ENCODE measurements around the gene TNRC6B.
"Not testable (repeated sequence)": the region's sequence is repeated elsewhere in the genome, so short reads cannot be mapped to it uniquely, and the experiment has no call there.

Gene TNRC6B

DNA sequence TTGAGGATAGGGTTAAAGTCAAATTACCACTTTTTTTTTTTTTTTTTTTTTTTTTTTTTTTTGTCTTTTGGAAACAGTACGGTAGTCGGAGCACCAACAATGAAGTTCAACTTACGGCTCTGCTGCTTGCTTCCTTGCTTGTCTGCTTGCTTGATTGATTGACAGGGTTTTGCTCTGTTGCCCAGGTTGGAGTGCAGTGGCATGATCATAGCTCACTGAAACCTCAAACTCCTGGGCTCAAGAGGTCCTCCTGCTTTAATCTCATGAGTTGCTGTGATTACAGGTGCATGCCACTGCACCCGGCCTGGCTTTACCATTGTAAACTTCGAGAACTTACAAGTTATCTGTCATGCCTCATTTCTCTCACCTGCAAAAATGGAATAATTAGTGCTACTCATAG is 198.4 kb downstream of the TNRC6B start:
- no peak for DNase-seq

GRCh38 chr22:40377931-40378330 is 200.2 kb downstream of the TNRC6B start:
- DNase-seq = no peak

DNA sequence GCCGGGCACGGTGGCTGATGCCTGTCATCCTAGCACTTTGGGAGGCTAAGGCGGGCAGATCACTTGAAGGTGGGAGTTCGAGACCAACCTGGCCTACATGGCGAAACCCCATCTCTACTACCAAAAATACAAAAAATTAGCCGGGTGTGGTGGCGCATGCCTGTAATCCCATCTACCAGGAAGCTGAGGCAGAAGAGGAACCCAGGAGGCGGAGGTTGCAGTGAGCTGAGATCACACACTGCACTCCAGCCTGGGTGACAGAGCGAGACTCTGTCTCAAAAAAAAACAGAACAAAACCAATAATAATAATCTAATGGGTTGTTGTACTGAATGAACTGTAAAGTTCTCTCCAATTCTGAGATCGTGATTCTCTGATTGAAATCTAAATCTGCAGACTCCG is 200.7 kb downstream of the TNRC6B start:
- not testable (repeated sequence) for DNase-seq

DNA sequence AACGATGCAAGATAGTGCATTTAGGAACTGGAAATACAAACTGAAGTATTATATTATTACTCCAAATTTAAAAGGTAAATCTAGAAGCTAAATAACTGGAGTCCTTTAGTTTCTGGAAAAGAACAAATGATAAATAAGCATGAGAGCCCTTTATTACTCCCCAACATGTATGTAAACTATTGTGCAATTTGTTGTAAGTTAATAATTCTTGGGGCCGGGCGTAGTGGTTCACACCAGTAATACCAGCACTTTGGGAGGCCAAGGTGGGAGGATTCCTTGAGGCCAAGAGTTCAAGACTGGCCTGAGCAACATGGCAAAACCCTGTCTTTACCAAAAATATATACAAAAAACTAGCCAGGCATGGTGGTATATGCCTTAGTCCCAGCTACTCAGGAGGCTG is 203.7 kb downstream of the TNRC6B start:
- DNase-seq = no peak

DNA sequence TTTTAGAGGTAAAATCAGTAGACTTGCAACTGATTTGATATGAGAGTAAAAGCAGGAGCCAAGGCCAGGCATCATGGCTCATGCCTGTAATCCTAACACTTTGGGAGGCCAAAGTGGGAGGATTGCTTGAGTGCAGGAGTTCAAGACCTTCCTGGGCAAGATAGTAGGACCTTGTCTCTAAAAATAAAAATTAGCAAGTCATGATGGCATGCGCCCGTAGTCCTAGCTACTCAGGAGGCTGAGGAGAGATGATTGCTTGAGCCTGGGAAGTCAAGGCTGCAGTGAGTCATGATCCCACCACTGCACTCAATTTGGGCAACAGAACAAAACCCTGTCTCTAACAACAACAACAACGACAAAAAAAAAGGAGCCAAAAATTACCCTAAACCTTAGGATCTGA is 206.2 kb downstream of the TNRC6B start:
- no peak for DNase-seq

GRCh38 chr22:40385036-40385782 is 207.5 kb downstream of the TNRC6B start:
- DNase-seq = no peak

Measured in NCI-H524 treated with DMSO at 0.1 percent for 48 hours (cell line).